Measurements from ENCODE around the gene GPR135. TPM values are rescaled to one million over a fixed set of nuclear protein-coding genes. Genes with fewer than 3 reads are reported as not detected.

The GPR135 gene
- polyA plus RNA-seq, 1 of the 3 experiments (the other 2 are of a cell fraction) = 2.1 TPM

DNA sequence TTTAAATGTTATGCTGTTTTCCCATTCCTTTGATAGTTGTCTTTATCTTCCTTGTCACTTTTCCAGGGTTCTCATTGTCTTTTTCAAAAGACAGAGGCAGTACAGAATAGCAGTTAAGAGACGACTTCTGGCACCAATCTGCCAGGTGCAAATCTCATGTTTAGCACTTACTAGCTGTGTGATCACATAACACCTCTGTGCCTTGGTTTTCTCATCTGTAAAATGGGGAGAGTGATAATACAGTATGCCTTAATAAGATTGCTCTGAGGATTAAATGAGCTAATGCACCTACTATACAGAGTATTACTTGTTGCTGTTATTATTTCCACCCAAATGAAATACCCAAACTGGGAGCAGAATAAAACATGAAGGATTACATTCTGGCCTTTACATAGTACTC is 4.8 kb downstream of the GPR135 start:
- Histone ChIP-seq H3K9me2 (no peaks in the 10 kb centered on the region), H3K9ac (no peak overlapping the region), H3K36me3 (replicated peaks in 1 of 2; ENCODE audit: control insufficient read depth in 1 of 2, insufficient read depth in 2 of 2, low read length in 1 of 2) (peaks cover 78 to 80% of the 10 kb centered on the region in 2 experiments), H3K4me2 (no peak overlapping the region), H3K9me3 (no peaks in the 10 kb centered on the region), H3K27me3 (ENCODE audit: insufficient read depth) (no peaks in the 10 kb centered on the region), H3K4me3 (ENCODE audit: low read depth in 2 of 2, low read length in 1 of 2) (no peak overlapping the region), H3K4me1 (ENCODE audit: control insufficient read depth in 1 of 2, insufficient read depth in 2 of 2, low read depth in 1 of 2, low read length in 1 of 2) (peaks cover 8 to 12% of the 10 kb centered on the region in 2 experiments; a peak in 3 of 4 replicates), H4K20me1 (ENCODE audit: insufficient read depth) (no peaks in the 10 kb centered on the region), H3F3A (replicated peaks; ENCODE audit: insufficient read depth) (peaks cover 24% of the 10 kb centered on the region), H3K79me2 (ENCODE audit: insufficient read depth) (peaks cover 18% of the 10 kb centered on the region), H2AFZ (ENCODE audit: low read depth) (no peak overlapping the region), H3K27ac (ENCODE audit: low read depth in 2 of 2, low read length in 1 of 2) (no peak overlapping the region)
- TF ChIP-seq SMC3 (IDR thresholded peaks at IDR 0.05; ENCODE audit: low read depth, low read length) = no peak
- no peak for TF ChIP-seq NRF1 (IDR thresholded peaks at IDR 0.05; ENCODE audit: low read depth, low read length)
- TF ChIP-seq FOXJ3 (CRISPR knock-in tag; IDR thresholded peaks at IDR 0.05) = no peak
- no peak for TF ChIP-seq PBX3 (IDR thresholded peaks at IDR 0.05)
- TF ChIP-seq FOXM1 (IDR thresholded peaks at IDR 0.05; ENCODE audit: low read depth) = no peak
- no peak for TF ChIP-seq TAF1 (IDR thresholded peaks at IDR 0.05; ENCODE audit: borderline replicate concordance, low read depth, low read length)
- DNase-seq = no peak
- ChIA-PET POLR2A (no interaction called here), CTCF (interaction anchor here (0.7 to 1.4 kb wide), 4 partner anchors 17 to 332 kb away, joined by 3 to 5 read pairs (median 3); partner anchors contain the start of gene L3HYPDH)
- WGBS (ENCODE audit: low lambda C conversion rate) = 94% methylated on average over 1 of the region's 1 CpG

- 94% methylated on average over 1 of the region's 2 CpGs for WGBS (ENCODE audit: low lambda C conversion rate)
- no peak overlapping the region for H3K4me2 ChIP-seq
- H3F3A ChIP-seq (replicated peaks; ENCODE audit: insufficient read depth) = peaks cover 35% of the 10 kb centered on the region
- TF ChIP-seq RFX5 (IDR thresholded peaks at IDR 0.05; ENCODE audit: low read length) (no peak), GABPA (IDR thresholded peaks at IDR 0.05; ENCODE audit: low read depth) (no peak), JUND (IDR thresholded peaks at IDR 0.05) (no peak), USF1 (IDR thresholded peaks at IDR 0.05; ENCODE audit: borderline replicate concordance, low read depth) (no peak), NRF1 (IDR thresholded peaks at IDR 0.05; ENCODE audit: low read depth, low read length) (no peak), CHD2 (IDR thresholded peaks at IDR 0.05; ENCODE audit: low read length, partially characterized antibody) (no peak), YY1 (IDR thresholded peaks at IDR 0.05; ENCODE audit: low read depth) (no peak), FOSL2 (IDR thresholded peaks at IDR 0.05; ENCODE audit: borderline replicate concordance, low read depth) (no peak), EZH2phosphoT487 (IDR thresholded peaks at IDR 0.05; ENCODE audit: borderline replicate concordance, low read depth) (no peak), ELF1 (IDR thresholded peaks at IDR 0.05) (no peak), TEAD4 (IDR thresholded peaks at IDR 0.05; ENCODE audit: borderline replicate concordance, insufficient read depth) (no peak), TAF1 (IDR thresholded peaks at IDR 0.05; ENCODE audit: borderline replicate concordance, low read depth, low read length) (no peak), PBX3 (IDR thresholded peaks at IDR 0.05) (no peak)
- TF ChIP-seq, protein P1, sequence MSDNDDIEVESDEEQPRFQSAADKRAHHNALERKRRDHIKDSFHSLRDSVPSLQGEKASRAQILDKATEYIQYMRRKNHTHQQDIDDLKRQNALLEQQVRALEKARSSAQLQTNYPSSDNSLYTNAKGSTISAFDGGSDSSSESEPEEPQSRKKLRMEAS (IDR thresholded peaks at IDR 0.05; ENCODE audit: low read depth) = no peak
- TF ChIP-seq, protein P2, sequence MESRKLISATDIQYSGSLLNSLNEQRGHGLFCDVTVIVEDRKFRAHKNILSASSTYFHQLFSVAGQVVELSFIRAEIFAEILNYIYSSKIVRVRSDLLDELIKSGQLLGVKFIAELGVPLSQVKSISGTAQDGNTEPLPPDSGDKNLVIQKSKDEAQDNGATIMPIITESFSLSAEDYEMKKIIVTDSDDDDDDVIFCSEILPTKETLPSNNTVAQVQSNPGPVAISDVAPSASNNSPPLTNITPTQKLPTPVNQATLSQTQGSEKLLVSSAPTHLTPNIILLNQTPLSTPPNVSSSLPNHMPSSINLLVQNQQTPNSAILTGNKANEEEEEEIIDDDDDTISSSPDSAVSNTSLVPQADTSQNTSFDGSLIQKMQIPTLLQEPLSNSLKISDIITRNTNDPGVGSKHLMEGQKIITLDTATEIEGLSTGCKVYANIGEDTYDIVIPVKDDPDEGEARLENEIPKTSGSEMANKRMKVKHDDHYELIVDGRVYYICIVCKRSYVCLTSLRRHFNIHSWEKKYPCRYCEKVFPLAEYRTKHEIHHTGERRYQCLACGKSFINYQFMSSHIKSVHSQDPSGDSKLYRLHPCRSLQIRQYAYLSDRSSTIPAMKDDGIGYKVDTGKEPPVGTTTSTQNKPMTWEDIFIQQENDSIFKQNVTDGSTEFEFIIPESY (IDR thresholded peaks at IDR 0.05; ENCODE audit: borderline replicate concordance, low read depth) = no peak
- DNase-seq = no peak
- ChIA-PET CTCF (interaction anchor here (0.9 to 1.7 kb wide), 3 partner anchors 24 to 430 kb away, joined by 3 to 9 read pairs (median 5); no protein-coding TSS in a partner anchor), POLR2A (interaction anchor here (1.2 kb wide), 1 partner anchor 8 kb away, joined by 3 read pairs; no protein-coding TSS in a partner anchor)
- H2AFZ ChIP-seq (ENCODE audit: low read depth) = no peak overlapping the region
- H3K27me3 ChIP-seq (ENCODE audit: insufficient read depth) = no peaks in the 10 kb centered on the region
- no peaks in the 10 kb centered on the region for H3K9me2 ChIP-seq
- H3K36me3 ChIP-seq (replicated peaks in 1 of 2; ENCODE audit: control insufficient read depth in 1 of 2, insufficient read depth in 2 of 2, low read length in 1 of 2) = peaks cover 75 to 79% of the 10 kb centered on the region in 2 experiments
- H3K9ac ChIP-seq = no peak overlapping the region
- H3K9me3 ChIP-seq = no peaks in the 10 kb centered on the region
- H4K20me1 ChIP-seq (ENCODE audit: insufficient read depth) = no peaks in the 10 kb centered on the region
- H3K4me3 ChIP-seq (ENCODE audit: low read depth in 2 of 2, low read length in 1 of 2) = no peak overlapping the region
- peaks cover 0 to 16% of the 10 kb centered on the region in 2 experiments; a peak in 2 of 4 replicates for H3K4me1 ChIP-seq (ENCODE audit: control insufficient read depth in 1 of 2, insufficient read depth in 2 of 2, low read depth in 1 of 2, low read length in 1 of 2)
- peaks cover 10% of the 10 kb centered on the region for H3K79me2 ChIP-seq (ENCODE audit: insufficient read depth)
- no peak overlapping the region for H3K27ac ChIP-seq (ENCODE audit: low read depth in 2 of 2, low read length in 1 of 2)
Measured at GRCh38 chr14:59458486-59458885, 6.7 kb downstream of the GPR135 start.

All from SK-N-SH (cell line).